Gastrocnemius medialis (tissue), 4 donors: ENCODE measurements around the gene KIT. TPM values are rescaled to one million over a fixed set of nuclear protein-coding genes. Genes with fewer than 3 reads are reported as not detected.

Experiments used
- ATAC-seq, 2 donors: fragments of 150-250 bp; one replicate each; pipeline ENCODE4 v1.9.1; 2016
- DNase-seq, 2 donors: peaks; one replicate each; pipeline ENCODE4 v3.0.0-alpha.2; 2019
- H3K27ac ChIP-seq, 4 donors: fragments of 200-600 bp; sonication (generic); 1 replicate in 1 of 4; 2 replicates in 3 of 4; pipeline ENCODE4 v1.5.1; 2016 to 2018; ENCODE audit warnings: mild to moderate bottlenecking in 2 of 4, moderate library complexity in 1 of 4
- H3K27me3 ChIP-seq, 3 donors: fragments of 200-600 bp; sonication (generic) in 2 of 3; 1 replicate in 1 of 3; 2 replicates in 2 of 3; pipeline versions ENCODE4 v1.5.1 to v1.6.0; 2016 to 2019; ENCODE audit warnings: mild to moderate bottlenecking in 1 of 3, moderate library complexity in 1 of 3
- H3K36me3 ChIP-seq, 2 donors: fragments of 200-600 bp; sonication (generic) in 1 of 2; one replicate each; pipeline ENCODE4 v1.5.1; 2017 to 2018
- H3K4me1 ChIP-seq, 2 donors: fragments of 200-600 bp; sonication (generic) in 1 of 2; one replicate each; pipeline ENCODE4 v1.5.1; 2016 to 2017; ENCODE audit warnings: mild to moderate bottlenecking in 2 of 2
- H3K4me3 ChIP-seq, 4 donors: fragments of 200-600 bp; sonication (generic) in 3 of 4; 1 replicate in 1 of 4; 2 replicates in 3 of 4; pipeline ENCODE4 v1.5.1; 2016 to 2019; ENCODE audit warnings: mild to moderate bottlenecking in 2 of 4
- H3K9me3 ChIP-seq, 3 donors: fragments of 200-600 bp; sonication (generic) in 2 of 3; 1 replicate in 1 of 3; 2 replicates in 2 of 3; pipeline ENCODE4 v1.5.1; 2016 to 2019
- POLR2A ChIP-seq, 2 donors: fragments of 450-650 bp; IDR thresholded peaks; one replicate each; pipeline ENCODE4 v1.6.1; 2017; ENCODE audit warnings: antibody characterized with exemption in 2 of 2, mild to moderate bottlenecking in 2 of 2, moderate library complexity in 2 of 2
- in situ Hi-C, 4 donors: fragments of 200-750 bp; cut with MboI; loops; one replicate each; pipeline versions ENCODE4 v1.15.0 to v1.8.0; 2017; ENCODE audit warnings: low sequenced_read_pairs in 4 of 4
- intact Hi-C: fragments of 100-400 bp; cut with DNase I; formaldehyde crosslinking; loops from one replicate; pipeline ENCODE4 v1.15.1; 2023; ENCODE audit warnings: low total_unique reads
- total RNA-seq, 4 donors: library from RNA; depleted of rRNA; stranded (reverse); fragments of >200 nt; gene quantifications; one replicate each; pipeline versions ENCODE4 v1.1.0 to v1.2.3, GENCODE V29; 2016
- TF ChIP-seq, protein P1 (sequence below), 5 experiments: fragments of 450-650 bp in 3 of 5; fragments of 200-600 bp in 2 of 5; sonication (generic) in 2 of 5; IDR thresholded peaks in 4 of 5; conservative IDR thresholded peaks in 1 of 5; 1 replicate in 4 of 5; 2 replicates in 1 of 5; pipeline ENCODE4 v1.5.1; 2016 to 2019; ENCODE audit warnings: antibody characterized with exemption in 5 of 5, mild to moderate bottlenecking in 3 of 5, moderate library complexity in 3 of 5

Gene KIT
- total RNA-seq, 4 donors from 2014 or later = 0.62 to 2.9 (median 1.9) TPM

GRCh38 chr4:54714631-54715030 is 56.9 kb downstream of the KIT start:
- DNase-seq (no peak), ATAC-seq (no peak)
- Histone ChIP-seq H3K36me3 (no peaks in the 10 kb centered on the region), H3K27me3 (no peaks in the 10 kb centered on the region), H3K4me3 (no peak overlapping the region), H3K4me1 (no peaks in the 10 kb centered on the region), H3K27ac (no peak overlapping the region), H3K9me3 (no peaks in the 10 kb centered on the region)
- in situ Hi-C loops (no loop called here), intact Hi-C loops (no loop called here)
- TF ChIP-seq, protein P1, sequence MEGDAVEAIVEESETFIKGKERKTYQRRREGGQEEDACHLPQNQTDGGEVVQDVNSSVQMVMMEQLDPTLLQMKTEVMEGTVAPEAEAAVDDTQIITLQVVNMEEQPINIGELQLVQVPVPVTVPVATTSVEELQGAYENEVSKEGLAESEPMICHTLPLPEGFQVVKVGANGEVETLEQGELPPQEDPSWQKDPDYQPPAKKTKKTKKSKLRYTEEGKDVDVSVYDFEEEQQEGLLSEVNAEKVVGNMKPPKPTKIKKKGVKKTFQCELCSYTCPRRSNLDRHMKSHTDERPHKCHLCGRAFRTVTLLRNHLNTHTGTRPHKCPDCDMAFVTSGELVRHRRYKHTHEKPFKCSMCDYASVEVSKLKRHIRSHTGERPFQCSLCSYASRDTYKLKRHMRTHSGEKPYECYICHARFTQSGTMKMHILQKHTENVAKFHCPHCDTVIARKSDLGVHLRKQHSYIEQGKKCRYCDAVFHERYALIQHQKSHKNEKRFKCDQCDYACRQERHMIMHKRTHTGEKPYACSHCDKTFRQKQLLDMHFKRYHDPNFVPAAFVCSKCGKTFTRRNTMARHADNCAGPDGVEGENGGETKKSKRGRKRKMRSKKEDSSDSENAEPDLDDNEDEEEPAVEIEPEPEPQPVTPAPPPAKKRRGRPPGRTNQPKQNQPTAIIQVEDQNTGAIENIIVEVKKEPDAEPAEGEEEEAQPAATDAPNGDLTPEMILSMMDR (IDR thresholded peaks at IDR 0.05 in 4 of 5, conservative IDR thresholded peaks at IDR 0.05 in 1 of 5) = no peak
- TF ChIP-seq POLR2A (IDR thresholded peaks at IDR 0.05) = no peak

- no peaks in the 10 kb centered on the region for H3K27me3 ChIP-seq
- ATAC-seq (no peak), DNase-seq (no peak)
- H3K36me3 ChIP-seq = no peaks in the 10 kb centered on the region
- no peaks in the 10 kb centered on the region for H3K4me1 ChIP-seq
- no peak overlapping the region for H3K4me3 ChIP-seq
- in situ Hi-C loops = no loop called here
- H3K9me3 ChIP-seq = no peaks in the 10 kb centered on the region
- intact Hi-C loops = no loop called here
- H3K27ac ChIP-seq = no peak overlapping the region
- TF ChIP-seq, protein P1 (IDR thresholded peaks at IDR 0.05 in 4 of 5, conservative IDR thresholded peaks at IDR 0.05 in 1 of 5) = no peak
- no peak for TF ChIP-seq POLR2A (IDR thresholded peaks at IDR 0.05)
These were observed 58.8 kb downstream of the KIT start for GRCh38 chr4:54716478-54717065.

GRCh38 chr4:54717694-54718093 is 59.9 kb downstream of the KIT start:
- TF ChIP-seq POLR2A (IDR thresholded peaks at IDR 0.05) = no peak
- TF ChIP-seq, protein P1 (IDR thresholded peaks at IDR 0.05 in 4 of 5, conservative IDR thresholded peaks at IDR 0.05 in 1 of 5) = no peak
- DNase-seq = no peak
- no peak for ATAC-seq
- H3K27me3 ChIP-seq = no peaks in the 10 kb centered on the region
- no peak overlapping the region for H3K4me3 ChIP-seq
- H3K4me1 ChIP-seq = no peaks in the 10 kb centered on the region
- H3K9me3 ChIP-seq = no peaks in the 10 kb centered on the region
- H3K27ac ChIP-seq = no peak overlapping the region
- intact Hi-C loops (no loop called here), in situ Hi-C loops (no loop called here)
- H3K36me3 ChIP-seq = no peaks in the 10 kb centered on the region

GRCh38 chr4:54719378-54719777 is 61.6 kb downstream of the KIT start:
- no peak overlapping the region for H3K4me3 ChIP-seq
- intact Hi-C loops = no loop called here
- H3K27ac ChIP-seq = no peak overlapping the region
- DNase-seq (no peak), ATAC-seq (no peak)
- H3K27me3 ChIP-seq = no peaks in the 10 kb centered on the region
- in situ Hi-C loops = no loop called here
- H3K4me1 ChIP-seq = no peaks in the 10 kb centered on the region
- TF ChIP-seq, protein P1 (IDR thresholded peaks at IDR 0.05 in 4 of 5, conservative IDR thresholded peaks at IDR 0.05 in 1 of 5) = no peak
- TF ChIP-seq POLR2A (IDR thresholded peaks at IDR 0.05) = no peak
- no peaks in the 10 kb centered on the region for H3K9me3 ChIP-seq
- H3K36me3 ChIP-seq = no peaks in the 10 kb centered on the region

DNA sequence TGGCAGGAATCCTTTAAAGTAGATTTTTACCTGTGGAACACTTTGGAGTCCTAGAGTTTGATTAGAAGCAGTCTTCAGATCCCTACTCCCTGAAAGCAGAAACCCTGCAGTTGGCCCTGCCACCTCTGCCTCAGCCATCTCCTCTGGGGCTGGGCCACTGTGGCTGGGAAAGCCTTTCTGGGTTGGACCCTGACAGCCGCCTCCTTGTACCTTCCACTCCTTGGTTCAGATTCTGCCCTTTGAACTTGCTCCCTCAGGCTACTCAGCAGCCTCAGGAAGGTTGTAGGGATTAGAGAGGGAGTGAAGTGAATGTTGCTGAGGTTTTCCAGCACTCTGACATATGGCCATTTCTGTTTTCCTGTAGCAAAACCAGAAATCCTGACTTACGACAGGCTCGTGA is 65.5 kb downstream of the KIT start:
- TF ChIP-seq, protein P1 (IDR thresholded peaks at IDR 0.05 in 4 of 5, conservative IDR thresholded peaks at IDR 0.05 in 1 of 5) = no peak
- no peak for TF ChIP-seq POLR2A (IDR thresholded peaks at IDR 0.05)
- in situ Hi-C loops = no loop called here
- no peak for DNase-seq

More for the DNA sequence above, 65.5 kb downstream of the KIT start:
- Histone ChIP-seq H3K27ac (no peak overlapping the region), H3K9me3 (no peaks in the 10 kb centered on the region), H3K27me3 (no peaks in the 10 kb centered on the region), H3K36me3 (no peaks in the 10 kb centered on the region), H3K4me1 (no peaks in the 10 kb centered on the region), H3K4me3 (no peak overlapping the region)
- ATAC-seq = no peak
- intact Hi-C loops = no loop called here
